Endodermal cell (in vitro differentiated cells): ENCODE measurements around the gene KCNH5. TPM values are rescaled to one million over a fixed set of nuclear protein-coding genes. Genes with fewer than 3 reads are reported as not detected.
A peak's percentile ranks its signal among the peaks of the same experiment; 100 is the strongest.

Experiments
- DNase-seq: peaks from one replicate; pipeline ENCODE4 v3.0.0-alpha.2; 2017
- H3K27ac ChIP-seq: 2 replicates; pipeline ENCODE4 v1.5.1; 2013; ENCODE audit warnings: mild to moderate bottlenecking, low read depth, low read length, moderate library complexity
- H3K27me3 ChIP-seq: 2 replicates; pipeline ENCODE4 v1.6.1; 2013; ENCODE audit warnings: mild to moderate bottlenecking, low read length, moderate library complexity; ENCODE audit not compliant: insufficient read depth, control insufficient read depth, poor library complexity, severe bottlenecking
- H3K36me3 ChIP-seq: 2 replicates; pipeline ENCODE4 v1.7.0; 2013; ENCODE audit warnings: mild to moderate bottlenecking, low read length, moderate library complexity; ENCODE audit not compliant: control insufficient read depth, insufficient read depth
- H3K4me1 ChIP-seq: one replicate; pipeline ENCODE4 v1.7.0; 2013; ENCODE audit warnings: low read length; ENCODE audit not compliant: control insufficient read depth, insufficient read depth
- H3K4me3 ChIP-seq: 2 replicates; pipeline ENCODE4 v1.5.1; 2013; ENCODE audit warnings: mild to moderate bottlenecking, low read length, moderate library complexity
- H3K9ac ChIP-seq: 2 replicates; pipeline ENCODE4 v1.6.1; 2013; ENCODE audit warnings: mild to moderate bottlenecking, low read length, moderate library complexity; ENCODE audit not compliant: poor library complexity, severe bottlenecking; ENCODE audit errors: extremely low read depth
- H3K9me3 ChIP-seq: 2 replicates; pipeline ENCODE4 v1.6.1; 2013; ENCODE audit warnings: mild to moderate bottlenecking, low read length, moderate library complexity; ENCODE audit not compliant: control insufficient read depth
- H3K27ac Mint-ChIP-seq: 2 replicates; pipeline ENCODE4 v1.8.0; 2020; ENCODE audit warnings: mixed read lengths
- H3K27me3 Mint-ChIP-seq: 2 replicates; pipeline ENCODE4 v1.8.0; 2021; ENCODE audit warnings: mild to moderate bottlenecking, mixed read lengths; ENCODE audit not compliant: insufficient read depth
- H3K36me3 Mint-ChIP-seq: 2 replicates; pipeline ENCODE4 v1.8.0; 2020; ENCODE audit warnings: low read depth, mixed read lengths
- H3K4me1 Mint-ChIP-seq: 2 replicates; pipeline ENCODE4 v1.8.0; 2020; ENCODE audit warnings: mixed read lengths
- H3K4me3 Mint-ChIP-seq: 2 replicates; pipeline ENCODE4 v1.8.0; 2020; ENCODE audit warnings: mild to moderate bottlenecking, moderate library complexity, mixed read lengths
- H3K9me3 Mint-ChIP-seq: 2 replicates; pipeline ENCODE4 v1.8.0; 2020; ENCODE audit warnings: mild to moderate bottlenecking, mixed read lengths
- CTCF ChIP-seq: fragments of 200-600 bp; sonication (generic); conservative IDR thresholded peaks from 2 replicates; pipeline ENCODE4 v1.5.0; 2021; ENCODE audit warnings: antibody characterized with exemption, mild to moderate bottlenecking
- WGBS, 2 experiments: methylation state at CpG; one replicate each; pipeline versions ENCODE4 v1.1.5 to v1.1.7; 2013; ENCODE audit warnings: missing lambda C conversion rate in 2 of 2, mixed read lengths in 1 of 2; ENCODE audit not compliant: insufficient coverage in 1 of 2, insufficient read length in 1 of 2; 5-methylcytosine and 5-hydroxymethylcytosine counted together
- total RNA-seq, 2 donors: library from RNA; stranded (reverse); fragmentation: NEBNext Ultra II Directional in 1 of 2; extraction: Animal tissue kit (Norgen Biotek cat#: 25700) in 1 of 2; gene quantifications; 2 replicates in 1 of 2; 3 replicates in 1 of 2; pipeline ENCODE4 v1.2.1, GENCODE V29; 2021

KCNH5 gene
- total RNA-seq, 2 donors from 2014 or later = 2.5 to 3.9 TPM

GRCh38 chr14:62662811-62663455, 382.3 kb downstream of the KCNH5 start:
- Histone ChIP-seq H3K36me3 (peaks cover 4% of the 10 kb centered on the region), H3K9me3 (peaks cover 32% of the 10 kb centered on the region), H3K27me3 (no peaks in the 10 kb centered on the region), H3K9ac (no peak overlapping the region), H3K27ac (peak overlapping the region; percentile 56), H3K4me3 (peak overlapping the region; percentile 41), H3K4me1 (peaks cover 29% of the 10 kb centered on the region)
- peak overlapping the region; percentile 94 for H3K27ac Mint-ChIP-seq
- no peaks in the 10 kb centered on the region for H3K27me3 Mint-ChIP-seq
- peak; percentile 61 for DNase-seq
- H3K36me3 Mint-ChIP-seq = peaks cover 33% of the 10 kb centered on the region
- H3K9me3 Mint-ChIP-seq = peaks cover 33% of the 10 kb centered on the region
- H3K4me1 Mint-ChIP-seq = peaks cover 44% of the 10 kb centered on the region
- WGBS, 2 experiments = 18 to 29% methylated on average over 10 to 11 of the region's 11 CpGs
- no peak for TF ChIP-seq CTCF
- peak overlapping the region; percentile 27 for H3K4me3 Mint-ChIP-seq

GRCh38 chr14:62661818-62662217, 383.4 kb downstream of the KCNH5 start:
- no peak overlapping the region for H3K9ac ChIP-seq
- TF ChIP-seq CTCF = no peak
- peaks cover 32% of the 10 kb centered on the region for H3K9me3 ChIP-seq
- Mint-ChIP-seq H3K4me3 (no peak overlapping the region), H3K36me3 (peaks cover 33% of the 10 kb centered on the region), H3K4me1 (peaks cover 55% of the 10 kb centered on the region), H3K9me3 (peaks cover 33% of the 10 kb centered on the region), H3K27me3 (no peaks in the 10 kb centered on the region), H3K27ac (no peak overlapping the region)
- no peak overlapping the region for H3K27ac ChIP-seq
- peaks cover 4% of the 10 kb centered on the region for H3K36me3 ChIP-seq
- H3K27me3 ChIP-seq = no peaks in the 10 kb centered on the region
- H3K4me3 ChIP-seq = peak overlapping the region; percentile 20
- peaks cover 30% of the 10 kb centered on the region for H3K4me1 ChIP-seq
- 100% methylated on average over 1 of the region's 1 CpG; no CpG with 5 or more reads in 1 of the 2 experiments for WGBS, 2 experiments
- no peak for DNase-seq

GRCh38 chr14:62658631-62659030, 386.6 kb downstream of the KCNH5 start:
- Histone ChIP-seq H3K36me3 (peaks cover 4% of the 10 kb centered on the region), H3K9ac (no peak overlapping the region), H3K27me3 (no peaks in the 10 kb centered on the region), H3K4me1 (peaks cover 16% of the 10 kb centered on the region), H3K9me3 (peaks cover 32% of the 10 kb centered on the region), H3K4me3 (no peak overlapping the region), H3K27ac (no peak overlapping the region)
- peaks cover 33% of the 10 kb centered on the region for H3K9me3 Mint-ChIP-seq
- peaks cover 33% of the 10 kb centered on the region for H3K36me3 Mint-ChIP-seq
- WGBS, 2 experiments = 94 to 95% methylated on average over 2 of the region's 2 CpGs
- no peak overlapping the region for H3K27ac Mint-ChIP-seq
- H3K27me3 Mint-ChIP-seq = no peaks in the 10 kb centered on the region
- H3K4me3 Mint-ChIP-seq = no peak overlapping the region
- H3K4me1 Mint-ChIP-seq = peaks cover 44% of the 10 kb centered on the region
- no peak for DNase-seq
- no peak for TF ChIP-seq CTCF
